ENCODE results near the gene KCNQ2. TPM values are rescaled to one million over a fixed set of nuclear protein-coding genes. Genes with fewer than 3 reads are reported as not detected.

The KCNQ2 gene
- total RNA-seq, 1 experiment from 2014 or later, result not detected

DNA sequence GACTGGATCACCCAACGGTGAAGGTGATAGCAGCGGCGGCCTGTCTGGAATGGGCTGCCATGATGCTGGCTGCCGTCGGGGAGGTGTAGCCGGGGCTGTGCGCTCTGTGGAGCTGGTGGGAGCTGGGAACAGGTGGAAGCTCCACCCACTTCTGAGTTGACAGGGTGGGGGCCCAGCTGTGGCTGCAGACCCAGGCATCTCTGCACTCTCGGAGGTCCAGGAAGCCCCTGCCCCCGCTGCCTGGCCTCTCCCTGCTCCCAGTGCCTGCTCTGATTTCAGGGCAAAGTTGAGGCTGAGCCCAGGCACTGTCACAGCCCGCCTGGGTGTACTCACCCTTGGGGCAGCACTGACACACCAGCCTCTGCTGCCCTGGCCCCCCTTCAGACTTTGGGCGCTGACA lies 93.2 kb downstream of the KCNQ2 start:
- ChIA-PET CTCF (no interaction called here), POLR2A (ENCODE audit: unreplicated experiment) (no interaction called here)
- no peaks in the 10 kb centered on the region for H3K9me2 ChIP-seq (ENCODE audit: insufficient read depth)
- intact Hi-C loops (cut with micrococcal nuclease; ENCODE audit: unreplicated experiment), result no loop called here
- TF ChIP-seq, protein P1, sequence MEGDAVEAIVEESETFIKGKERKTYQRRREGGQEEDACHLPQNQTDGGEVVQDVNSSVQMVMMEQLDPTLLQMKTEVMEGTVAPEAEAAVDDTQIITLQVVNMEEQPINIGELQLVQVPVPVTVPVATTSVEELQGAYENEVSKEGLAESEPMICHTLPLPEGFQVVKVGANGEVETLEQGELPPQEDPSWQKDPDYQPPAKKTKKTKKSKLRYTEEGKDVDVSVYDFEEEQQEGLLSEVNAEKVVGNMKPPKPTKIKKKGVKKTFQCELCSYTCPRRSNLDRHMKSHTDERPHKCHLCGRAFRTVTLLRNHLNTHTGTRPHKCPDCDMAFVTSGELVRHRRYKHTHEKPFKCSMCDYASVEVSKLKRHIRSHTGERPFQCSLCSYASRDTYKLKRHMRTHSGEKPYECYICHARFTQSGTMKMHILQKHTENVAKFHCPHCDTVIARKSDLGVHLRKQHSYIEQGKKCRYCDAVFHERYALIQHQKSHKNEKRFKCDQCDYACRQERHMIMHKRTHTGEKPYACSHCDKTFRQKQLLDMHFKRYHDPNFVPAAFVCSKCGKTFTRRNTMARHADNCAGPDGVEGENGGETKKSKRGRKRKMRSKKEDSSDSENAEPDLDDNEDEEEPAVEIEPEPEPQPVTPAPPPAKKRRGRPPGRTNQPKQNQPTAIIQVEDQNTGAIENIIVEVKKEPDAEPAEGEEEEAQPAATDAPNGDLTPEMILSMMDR (conservative IDR thresholded peaks at IDR 0.05), result no peak
- TF ChIP-seq EZH2 (IDR thresholded peaks at IDR 0.05; ENCODE audit: low read depth), result no peak
- H3K4me3 ChIP-seq, result no peak overlapping the region
- no peak overlapping the region for H2AFZ ChIP-seq
- H3K36me3 ChIP-seq (ENCODE audit: low read depth), result no peaks in the 10 kb centered on the region
- peaks cover 10% of the 10 kb centered on the region for H4K20me1 ChIP-seq (ENCODE audit: insufficient read depth)
- H3K27me3 ChIP-seq (ENCODE audit: insufficient read depth, low read depth), result peaks cover 93% of the 10 kb centered on the region
- H3F3A ChIP-seq (ENCODE audit: insufficient read depth, low read depth), result no peaks in the 10 kb centered on the region
- H3K4me1 ChIP-seq (replicated peaks; ENCODE audit: insufficient read depth), result no peaks in the 10 kb centered on the region
- no TSS peak for BruUV-seq (replicated peaks)
- H3K4me2 ChIP-seq, result no peak overlapping the region
- H3K27ac ChIP-seq, result no peak overlapping the region
- no peaks in the 10 kb centered on the region for H3K79me2 ChIP-seq (ENCODE audit: low read depth)
- no peaks in the 10 kb centered on the region for H3K9me3 ChIP-seq (ENCODE audit: insufficient read depth, low read depth)
- DNase-seq, result no peak

DNA sequence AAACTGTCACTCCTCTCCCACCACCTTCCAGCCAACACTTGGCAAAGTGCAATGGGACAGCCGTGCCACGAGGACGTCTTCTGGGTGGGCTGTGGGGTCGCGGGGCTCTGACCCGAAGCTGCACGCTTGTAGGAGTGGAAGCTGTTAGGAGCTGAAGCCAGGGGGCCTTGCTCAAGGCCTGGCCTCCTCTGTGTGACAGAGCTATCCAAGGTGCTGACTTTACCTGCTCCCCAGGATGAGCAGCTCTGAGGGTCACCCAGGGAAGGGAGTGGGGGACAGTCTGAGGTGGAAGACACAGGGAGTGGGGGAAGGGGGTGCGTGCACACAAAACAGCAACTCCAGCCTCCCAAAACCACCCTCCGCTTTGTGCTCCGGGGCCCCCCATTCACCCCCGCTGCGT lies 93.8 kb downstream of the KCNQ2 start:
- H3K79me2 ChIP-seq (ENCODE audit: low read depth), result no peaks in the 10 kb centered on the region
- H3F3A ChIP-seq (ENCODE audit: insufficient read depth, low read depth), result no peaks in the 10 kb centered on the region
- no peak overlapping the region for H2AFZ ChIP-seq
- ChIA-PET POLR2A (ENCODE audit: unreplicated experiment) (no interaction called here), CTCF (no interaction called here)
- no peaks in the 10 kb centered on the region for H3K9me2 ChIP-seq (ENCODE audit: insufficient read depth)
- no peaks in the 10 kb centered on the region for H3K9me3 ChIP-seq (ENCODE audit: insufficient read depth, low read depth)
- H3K4me1 ChIP-seq (replicated peaks; ENCODE audit: insufficient read depth), result no peaks in the 10 kb centered on the region
- H3K27ac ChIP-seq, result no peak overlapping the region
- no TSS peak for BruUV-seq (replicated peaks)
- H3K36me3 ChIP-seq (ENCODE audit: low read depth), result no peaks in the 10 kb centered on the region
- intact Hi-C loops (cut with micrococcal nuclease; ENCODE audit: unreplicated experiment), result no loop called here
- no peak overlapping the region for H3K4me2 ChIP-seq
- no peak overlapping the region for H3K4me3 ChIP-seq
- peaks cover 93% of the 10 kb centered on the region for H3K27me3 ChIP-seq (ENCODE audit: insufficient read depth, low read depth)
- TF ChIP-seq, protein P1 (conservative IDR thresholded peaks at IDR 0.05), result no peak
- TF ChIP-seq EZH2 (IDR thresholded peaks at IDR 0.05; ENCODE audit: low read depth), result no peak
- DNase-seq, result peak in 1 of 2 experiments; percentile 30
- peaks cover 12% of the 10 kb centered on the region for H4K20me1 ChIP-seq (ENCODE audit: insufficient read depth)

DNA sequence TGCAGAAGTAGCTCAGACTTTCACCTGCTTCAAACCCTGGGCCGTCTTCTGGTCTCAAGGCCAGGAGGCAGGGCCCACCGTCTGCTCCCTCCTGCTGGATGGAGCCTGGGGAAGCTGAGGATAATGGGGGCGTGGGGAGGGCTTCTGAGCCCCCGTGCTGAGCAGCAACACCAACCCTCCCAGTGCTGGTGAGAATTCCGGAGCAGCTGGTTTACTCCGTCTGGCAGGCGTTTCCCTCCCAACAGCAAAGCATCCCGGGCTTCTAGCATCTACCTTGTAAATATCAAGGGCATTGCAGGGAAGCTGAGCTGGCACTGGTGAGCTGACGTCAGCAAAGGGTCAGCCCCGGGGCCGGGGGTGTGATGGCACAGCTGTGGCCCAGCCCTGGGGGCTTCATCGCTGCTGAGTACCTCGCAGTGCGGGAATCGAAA lies 94.5 kb downstream of the KCNQ2 start:
- no peaks in the 10 kb centered on the region for H3F3A ChIP-seq (ENCODE audit: insufficient read depth, low read depth)
- H3K36me3 ChIP-seq (ENCODE audit: low read depth), result no peaks in the 10 kb centered on the region
- ChIA-PET CTCF (no interaction called here), POLR2A (ENCODE audit: unreplicated experiment) (no interaction called here)
- H3K4me2 ChIP-seq, result no peak overlapping the region
- TF ChIP-seq, protein P1 (conservative IDR thresholded peaks at IDR 0.05), result no peak
- no peak for TF ChIP-seq EZH2 (IDR thresholded peaks at IDR 0.05; ENCODE audit: low read depth)
- intact Hi-C loops (cut with micrococcal nuclease; ENCODE audit: unreplicated experiment), result no loop called here
- no TSS peak for BruUV-seq (replicated peaks)
- H2AFZ ChIP-seq, result no peak overlapping the region
- DNase-seq, result peak in 1 of 2 experiments; percentile 5
- H3K79me2 ChIP-seq (ENCODE audit: low read depth), result no peaks in the 10 kb centered on the region
- H3K27ac ChIP-seq, result no peak overlapping the region
- H4K20me1 ChIP-seq (ENCODE audit: insufficient read depth), result peaks cover 9% of the 10 kb centered on the region
- H3K9me2 ChIP-seq (ENCODE audit: insufficient read depth), result no peaks in the 10 kb centered on the region
- H3K4me3 ChIP-seq, result no peak overlapping the region
- peaks cover 93% of the 10 kb centered on the region for H3K27me3 ChIP-seq (ENCODE audit: insufficient read depth, low read depth)
- no peaks in the 10 kb centered on the region for H3K4me1 ChIP-seq (replicated peaks; ENCODE audit: insufficient read depth)
- H3K9me3 ChIP-seq (ENCODE audit: insufficient read depth, low read depth), result no peaks in the 10 kb centered on the region
